Suprapubic skin (tissue), 4 donors: ENCODE results near the gene KIRREL3. TPM values are rescaled to one million over a fixed set of nuclear protein-coding genes. Genes with fewer than 3 reads are reported as not detected.

ENCODE experiments used
- DNase-seq, 2 donors: peaks; one replicate each; pipeline ENCODE4 v3.0.0-alpha.2; 2019; ENCODE audit warnings: low spot score in 2 of 2
- H3K27ac ChIP-seq: fragments of 200-600 bp; sonication (generic); one replicate; pipeline ENCODE4 v1.5.1; 2019
- H3K27me3 ChIP-seq: fragments of 200-600 bp; sonication (generic); one replicate; pipeline ENCODE4 v1.5.1; 2019
- H3K36me3 ChIP-seq: fragments of 200-600 bp; sonication (generic); one replicate; pipeline ENCODE4 v1.5.1; 2019
- H3K4me1 ChIP-seq: fragments of 200-600 bp; sonication (generic); one replicate; pipeline ENCODE4 v1.5.1; 2019
- H3K4me3 ChIP-seq: fragments of 200-600 bp; sonication (generic); one replicate; pipeline ENCODE4 v1.5.1; 2019; ENCODE audit warnings: mild to moderate bottlenecking
- H3K9me3 ChIP-seq: fragments of 200-600 bp; sonication (generic); one replicate; pipeline ENCODE4 v1.5.1; 2019
- CTCF ChIP-seq, 2 donors: fragments of 200-600 bp in 1 of 2; fragments of 450-650 bp in 1 of 2; sonication (generic) in 1 of 2; IDR thresholded peaks; one replicate each; pipeline ENCODE4 v1.5.1; 2016 to 2019; ENCODE audit warnings: antibody characterized with exemption in 2 of 2, mild to moderate bottlenecking in 1 of 2, moderate library complexity in 1 of 2
- EP300 ChIP-seq: sonication (generic); formaldehyde crosslinking; IDR thresholded peaks from one replicate; pipeline ENCODE4 v1.6.1; 2017; ENCODE audit warnings: antibody characterized with exemption
- POLR2A ChIP-seq, 2 donors: fragments of 450-650 bp; IDR thresholded peaks; one replicate each; pipeline ENCODE4 v1.6.1; 2017; ENCODE audit warnings: antibody characterized with exemption in 2 of 2, mild to moderate bottlenecking in 2 of 2, moderate library complexity in 2 of 2
- POLR2AphosphoS5 ChIP-seq, 3 donors: sonication (generic); formaldehyde crosslinking; IDR thresholded peaks; one replicate each; pipeline ENCODE4 v1.6.1; 2017; ENCODE audit warnings: antibody characterized with exemption in 3 of 3
- WGBS: methylation state at CpG from one replicate; pipeline ENCODE4 v1.1.5; 2018; 5-methylcytosine and 5-hydroxymethylcytosine counted together
- total RNA-seq, 4 donors: library from RNA; depleted of rRNA; stranded (reverse); fragments of >200 nt; gene quantifications; one replicate each; pipeline ENCODE4 v1.1.0, GENCODE V29; 2016

The KIRREL3 gene
- total RNA-seq, 4 donors from 2014 or later: 0.17 TPM; not detected in 3

GRCh38 chr11:126791446-126791845, 209.1 kb downstream of the KIRREL3 start:
- H3K4me1 ChIP-seq: no peaks in the 10 kb centered on the region
- DNase-seq: no peak
- H3K4me3 ChIP-seq: no peak overlapping the region
- H3K9me3 ChIP-seq: no peaks in the 10 kb centered on the region
- H3K27me3 ChIP-seq: no peaks in the 10 kb centered on the region
- TF ChIP-seq POLR2AphosphoS5 (IDR thresholded peaks at IDR 0.05): no peak
- TF ChIP-seq EP300: no peak
- TF ChIP-seq POLR2A (IDR thresholded peaks at IDR 0.05): no peak
- no peak for TF ChIP-seq CTCF (IDR thresholded peaks at IDR 0.05)
- H3K27ac ChIP-seq: no peak overlapping the region
- WGBS: 69% methylated on average over 3 of the region's 3 CpGs
- no peaks in the 10 kb centered on the region for H3K36me3 ChIP-seq

- 61% methylated on average over 10 of the region's 10 CpGs for whole genome bisulfite sequencing
Observed at GRCh38 chr11:126790550-126791081, 210.0 kb downstream of the KIRREL3 start.

DNA sequence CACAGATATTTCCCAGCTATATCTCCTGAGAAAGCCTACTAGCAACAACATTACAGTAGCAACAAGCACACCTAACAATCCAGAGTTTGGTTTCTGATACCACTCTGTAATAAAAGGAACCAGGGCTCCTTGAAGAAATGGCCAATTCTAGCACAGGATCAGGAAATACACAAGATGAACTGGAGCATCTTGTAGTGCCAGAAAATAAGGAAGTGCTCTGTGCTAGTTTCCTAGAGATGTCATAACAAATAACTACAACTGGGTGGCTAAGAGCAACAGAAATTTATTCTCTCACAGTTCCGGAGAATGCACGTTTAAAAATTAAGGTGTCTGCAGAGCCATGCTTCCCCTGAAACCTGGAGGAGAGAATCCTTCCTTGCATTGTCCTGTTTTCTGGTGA, 217.8 kb downstream of the KIRREL3 start:
- H3K4me1 ChIP-seq: no peaks in the 10 kb centered on the region
- WGBS: 76% methylated on average over 2 of the region's 2 CpGs
- no peak overlapping the region for H3K4me3 ChIP-seq
- H3K27me3 ChIP-seq: peaks cover 10% of the 10 kb centered on the region
- H3K27ac ChIP-seq: no peak overlapping the region
- TF ChIP-seq POLR2A (IDR thresholded peaks at IDR 0.05) (no peak), CTCF (IDR thresholded peaks at IDR 0.05) (no peak), EP300 (no peak), POLR2AphosphoS5 (IDR thresholded peaks at IDR 0.05) (no peak)
- H3K9me3 ChIP-seq: no peaks in the 10 kb centered on the region
- no peak for DNase-seq
- H3K36me3 ChIP-seq: no peaks in the 10 kb centered on the region

More at GRCh38 chr11:126790550-126791081, 210.0 kb downstream of the KIRREL3 start:
- TF ChIP-seq POLR2AphosphoS5 (IDR thresholded peaks at IDR 0.05) (no peak), CTCF (IDR thresholded peaks at IDR 0.05) (no peak), EP300 (no peak), POLR2A (IDR thresholded peaks at IDR 0.05) (no peak)
- no peaks in the 10 kb centered on the region for H3K9me3 ChIP-seq
- DNase-seq: no peak
- no peaks in the 10 kb centered on the region for H3K36me3 ChIP-seq
- H3K27ac ChIP-seq: no peak overlapping the region
- H3K27me3 ChIP-seq: no peaks in the 10 kb centered on the region
- no peaks in the 10 kb centered on the region for H3K4me1 ChIP-seq
- H3K4me3 ChIP-seq: no peak overlapping the region

GRCh38 chr11:126781942-126782341, 218.6 kb downstream of the KIRREL3 start:
- no peak for DNase-seq
- TF ChIP-seq CTCF (IDR thresholded peaks at IDR 0.05) (no peak), POLR2A (IDR thresholded peaks at IDR 0.05) (no peak), POLR2AphosphoS5 (IDR thresholded peaks at IDR 0.05) (no peak), EP300 (no peak)
- Histone ChIP-seq H3K36me3 (no peaks in the 10 kb centered on the region), H3K27me3 (peaks cover 14% of the 10 kb centered on the region), H3K4me3 (no peak overlapping the region), H3K27ac (no peak overlapping the region), H3K9me3 (no peaks in the 10 kb centered on the region), H3K4me1 (no peaks in the 10 kb centered on the region)
- 67% methylated on average over 5 of the region's 5 CpGs for WGBS

DNA sequence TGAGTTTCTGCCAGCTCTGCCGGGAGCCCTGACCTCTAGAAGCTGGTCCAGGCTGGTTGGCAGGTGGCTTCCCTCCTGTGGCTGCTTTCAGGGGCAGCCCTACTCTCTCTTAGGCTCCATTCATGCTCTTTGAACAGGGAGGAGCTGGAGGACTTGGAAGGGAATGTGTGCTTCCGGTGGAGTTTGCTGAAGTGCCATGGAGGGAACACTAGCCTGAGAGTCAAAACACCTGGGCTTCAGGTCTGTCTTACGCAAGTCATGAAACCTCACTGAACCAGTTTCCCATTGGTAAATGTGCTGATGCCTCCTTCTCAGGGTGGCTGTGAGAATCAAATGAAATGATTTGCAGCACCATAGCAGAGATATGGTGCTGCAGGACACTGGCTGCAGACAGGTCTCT, 224.5 kb downstream of the KIRREL3 start:
- no peaks in the 10 kb centered on the region for H3K4me1 ChIP-seq
- H3K4me3 ChIP-seq: no peak overlapping the region
- peaks cover 17% of the 10 kb centered on the region for H3K27me3 ChIP-seq
- WGBS: 86% methylated on average over 2 of the region's 3 CpGs
- no peak overlapping the region for H3K27ac ChIP-seq
- no peaks in the 10 kb centered on the region for H3K9me3 ChIP-seq
- no peak for DNase-seq
- TF ChIP-seq EP300 (no peak), CTCF (IDR thresholded peaks at IDR 0.05) (no peak), POLR2A (IDR thresholded peaks at IDR 0.05) (no peak), POLR2AphosphoS5 (IDR thresholded peaks at IDR 0.05) (no peak)
- no peaks in the 10 kb centered on the region for H3K36me3 ChIP-seq
